Neural progenitor cell (in vitro differentiated cells): ENCODE results near the gene CFAP410. TPM values are rescaled to one million over a fixed set of nuclear protein-coding genes. Genes with fewer than 3 reads are reported as not detected.

Experiments
- DNase-seq: peaks from one replicate; pipeline ENCODE4 v3.0.0-alpha.2; 2016; ENCODE audit warnings: low spot score
- H2AFZ ChIP-seq: fragments of 200-600 bp; sonication (generic); replicated peaks from 2 replicates; pipeline ENCODE4 v1.6.1; 2016; ENCODE audit warnings: antibody characterized with exemption
- H3F3A ChIP-seq: fragments of 200-600 bp; sonication (generic); 2 replicates; pipeline ENCODE4 v1.6.1; 2016; ENCODE audit warnings: antibody characterized with exemption, low read depth
- H3K27ac ChIP-seq: fragments of 200-600 bp; sonication (generic); 2 replicates; pipeline ENCODE4 v1.5.1; 2016; ENCODE audit warnings: mild to moderate bottlenecking
- H3K27me3 ChIP-seq: fragments of 200-600 bp; sonication (generic); 2 replicates; pipeline ENCODE4 v1.6.1; 2016; ENCODE audit warnings: mild to moderate bottlenecking, moderate library complexity
- H3K36me3 ChIP-seq: fragments of 200-600 bp; sonication (generic); 2 replicates; pipeline ENCODE4 v1.5.1; 2016
- H3K4me1 ChIP-seq: fragments of 200-600 bp; sonication (generic); 2 replicates; pipeline ENCODE4 v1.6.1; 2016; ENCODE audit warnings: mixed run types
- H3K4me2 ChIP-seq: fragments of 200-600 bp; sonication (generic); 2 replicates; pipeline ENCODE4 v1.6.1; 2016
- H3K4me3 ChIP-seq: fragments of 200-600 bp; sonication (generic); 2 replicates; pipeline ENCODE4 v1.5.1; 2016
- H3K79me2 ChIP-seq: fragments of 200-600 bp; sonication (generic); 2 replicates; pipeline ENCODE4 v1.6.1; 2016; ENCODE audit warnings: low read depth
- H3K9ac ChIP-seq: fragments of 200-600 bp; sonication (generic); 2 replicates; pipeline ENCODE4 v1.6.1; 2016
- H3K9me3 ChIP-seq: fragments of 200-600 bp; sonication (generic); 2 replicates; pipeline ENCODE4 v1.5.1; 2016; ENCODE audit warnings: low read depth
- H4K20me1 ChIP-seq: fragments of 200-600 bp; sonication (generic); 2 replicates; pipeline ENCODE4 v1.6.1; 2016; ENCODE audit warnings: low read depth
- H3K27ac Mint-ChIP-seq: 3 replicates; pipeline ENCODE4 v1.8.0; 2021; ENCODE audit warnings: mixed read lengths
- H3K27me3 Mint-ChIP-seq: 2 replicates; pipeline ENCODE4 v1.8.0; 2022; ENCODE audit warnings: low read depth, mild to moderate bottlenecking, inconsistent platforms, moderate library complexity, mixed read lengths; ENCODE audit not compliant: insufficient read depth
- H3K36me3 Mint-ChIP-seq: 3 replicates; pipeline ENCODE4 v1.8.0; 2021; ENCODE audit warnings: mixed read lengths
- H3K4me1 Mint-ChIP-seq: 3 replicates; pipeline ENCODE4 v1.8.0; 2021; ENCODE audit warnings: mixed read lengths
- H3K4me3 Mint-ChIP-seq: 3 replicates; pipeline ENCODE4 v1.8.0; 2021; ENCODE audit warnings: mild to moderate bottlenecking, moderate library complexity, mixed read lengths
- H3K9me3 Mint-ChIP-seq: 3 replicates; pipeline ENCODE4 v1.8.0; 2020; ENCODE audit warnings: mixed read lengths
- CTCF ChIP-seq: fragments of 200-600 bp; sonication (generic); IDR thresholded peaks from 2 replicates; pipeline ENCODE4 v1.5.1; 2017; ENCODE audit warnings: antibody characterized with exemption, mild to moderate bottlenecking
- EZH2 ChIP-seq: fragments of 200-600 bp; sonication (generic); IDR thresholded peaks from 2 replicates; pipeline ENCODE4 v1.6.1; 2017; ENCODE audit warnings: antibody characterized with exemption, mild to moderate bottlenecking, moderate library complexity
- EZH2phosphoT487 ChIP-seq: fragments of 200-600 bp; sonication (generic); IDR thresholded peaks from 2 replicates; pipeline ENCODE4 v1.6.1; 2017; ENCODE audit warnings: antibody characterized with exemption
- total RNA-seq: library from RNA; depleted of rRNA; stranded (reverse); fragments of >200 nt; gene quantifications from 2 replicates; pipeline ENCODE4 v1.2.3, GENCODE V29; 2015; ENCODE audit warnings: low replicate concordance

CFAP410 gene
- total RNA-seq, 1 donor from 2014 or later: 7.5 TPM

GRCh38 chr21:44382536-44382935, 43.3 kb upstream of the CFAP410 start:
- no peaks in the 10 kb centered on the region for H4K20me1 ChIP-seq
- peaks cover 6% of the 10 kb centered on the region for H3K4me1 Mint-ChIP-seq
- H3K4me3 ChIP-seq: no peak overlapping the region
- H3K9me3 Mint-ChIP-seq: peaks cover 26% of the 10 kb centered on the region
- no peaks in the 10 kb centered on the region for H3K9me3 ChIP-seq
- H3K4me1 ChIP-seq: peaks cover 8% of the 10 kb centered on the region
- H3K36me3 ChIP-seq: no peaks in the 10 kb centered on the region
- no peaks in the 10 kb centered on the region for H3K79me2 ChIP-seq
- no peak overlapping the region for H3K9ac ChIP-seq
- no peak for DNase-seq
- H3K27me3 ChIP-seq: no peaks in the 10 kb centered on the region
- H3F3A ChIP-seq: no peaks in the 10 kb centered on the region
- no peak overlapping the region for H3K4me3 Mint-ChIP-seq
- no peak overlapping the region for H3K27ac ChIP-seq
- no peak overlapping the region for H3K27ac Mint-ChIP-seq
- no peak overlapping the region for H2AFZ ChIP-seq
- H3K36me3 Mint-ChIP-seq: no peaks in the 10 kb centered on the region
- TF ChIP-seq EZH2phosphoT487: no peak
- TF ChIP-seq CTCF: no peak
- TF ChIP-seq EZH2: no peak
- peaks cover 4% of the 10 kb centered on the region for H3K27me3 Mint-ChIP-seq
- no peak overlapping the region for H3K4me2 ChIP-seq

GRCh38 chr21:44381874-44382273, 42.7 kb upstream of the CFAP410 start:
- H3K4me1 ChIP-seq: peaks cover 8% of the 10 kb centered on the region

GRCh38 chr21:44380876-44381275, 41.7 kb upstream of the CFAP410 start:
- no peaks in the 10 kb centered on the region for H3F3A ChIP-seq
- H3K36me3 Mint-ChIP-seq: no peaks in the 10 kb centered on the region
- no peaks in the 10 kb centered on the region for H3K9me3 ChIP-seq
- H3K4me1 Mint-ChIP-seq: peaks cover 11% of the 10 kb centered on the region
- H3K27me3 ChIP-seq: no peaks in the 10 kb centered on the region
- H3K27me3 Mint-ChIP-seq: peaks cover 7% of the 10 kb centered on the region
- TF ChIP-seq EZH2phosphoT487 (no peak), CTCF (no peak), EZH2 (no peak)
- no peaks in the 10 kb centered on the region for H3K36me3 ChIP-seq
- H4K20me1 ChIP-seq: no peaks in the 10 kb centered on the region
- DNase-seq: no peak
- H3K4me1 ChIP-seq: peaks cover 8% of the 10 kb centered on the region
- peak overlapping the region; percentile 65 for H3K4me3 Mint-ChIP-seq
- H3K9me3 Mint-ChIP-seq: peaks cover 23% of the 10 kb centered on the region
- H2AFZ ChIP-seq: no peak overlapping the region
- H3K4me3 ChIP-seq: no peak overlapping the region
- no peak overlapping the region for H3K27ac Mint-ChIP-seq
- no peak overlapping the region for H3K9ac ChIP-seq
- no peak overlapping the region for H3K4me2 ChIP-seq
- no peaks in the 10 kb centered on the region for H3K79me2 ChIP-seq
- H3K27ac ChIP-seq: no peak overlapping the region

More at GRCh38 chr21:44381874-44382273, 42.7 kb upstream of the CFAP410 start:
- Histone ChIP-seq H3K9ac (no peak overlapping the region), H3K27ac (no peak overlapping the region), H3K36me3 (no peaks in the 10 kb centered on the region), H3K79me2 (no peaks in the 10 kb centered on the region), H3K9me3 (no peaks in the 10 kb centered on the region), H3K4me3 (no peak overlapping the region), H3K27me3 (no peaks in the 10 kb centered on the region), H3F3A (no peaks in the 10 kb centered on the region), H4K20me1 (no peaks in the 10 kb centered on the region), H2AFZ (no peak overlapping the region), H3K4me2 (no peak overlapping the region)
- Mint-ChIP-seq H3K9me3 (peaks cover 26% of the 10 kb centered on the region), H3K36me3 (no peaks in the 10 kb centered on the region), H3K4me1 (peaks cover 10% of the 10 kb centered on the region), H3K4me3 (no peak overlapping the region), H3K27ac (no peak overlapping the region), H3K27me3 (peaks cover 5% of the 10 kb centered on the region)
- DNase-seq: no peak
- TF ChIP-seq CTCF (no peak), EZH2 (no peak), EZH2phosphoT487 (no peak)
